Measurements from ENCODE around the gene DOP1A.

Gene DOP1A

DNA sequence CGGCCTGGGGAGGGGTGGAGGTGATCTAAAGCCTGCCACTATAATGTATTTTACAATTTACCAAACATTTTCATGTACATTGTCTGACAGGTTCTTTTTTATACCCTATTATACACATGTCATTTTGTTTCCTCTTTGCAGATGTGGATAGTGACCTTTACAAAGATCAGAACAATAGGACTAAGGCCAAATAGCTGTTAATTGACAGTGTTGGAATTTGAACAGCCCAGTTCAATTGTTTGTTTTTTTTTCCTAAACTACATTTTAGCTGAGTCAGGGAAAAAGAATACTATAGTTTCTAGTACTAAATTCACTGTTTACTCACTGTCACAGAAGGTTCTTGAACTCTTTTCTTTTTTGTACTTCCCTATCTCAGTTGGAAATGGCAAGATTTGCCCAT, 85.4 kb downstream of the DOP1A start:
- intact Hi-C loops (cut with DNase I; ENCODE audit: low total_unique reads), result no loop called here
- no peaks in the 10 kb centered on the region for H3K27me3 ChIP-seq
- H3K4me1 ChIP-seq, result no peaks in the 10 kb centered on the region
- peaks cover 46 to 85% (median 57%) of the 10 kb centered on the region in 3 donors for H3K36me3 ChIP-seq
- no peak overlapping the region for H3K27ac ChIP-seq
- H3K9me3 ChIP-seq, result no peaks in the 10 kb centered on the region
- no peak for DNase-seq
- H3K4me3 ChIP-seq, result no peak overlapping the region
- TF ChIP-seq, protein P1, sequence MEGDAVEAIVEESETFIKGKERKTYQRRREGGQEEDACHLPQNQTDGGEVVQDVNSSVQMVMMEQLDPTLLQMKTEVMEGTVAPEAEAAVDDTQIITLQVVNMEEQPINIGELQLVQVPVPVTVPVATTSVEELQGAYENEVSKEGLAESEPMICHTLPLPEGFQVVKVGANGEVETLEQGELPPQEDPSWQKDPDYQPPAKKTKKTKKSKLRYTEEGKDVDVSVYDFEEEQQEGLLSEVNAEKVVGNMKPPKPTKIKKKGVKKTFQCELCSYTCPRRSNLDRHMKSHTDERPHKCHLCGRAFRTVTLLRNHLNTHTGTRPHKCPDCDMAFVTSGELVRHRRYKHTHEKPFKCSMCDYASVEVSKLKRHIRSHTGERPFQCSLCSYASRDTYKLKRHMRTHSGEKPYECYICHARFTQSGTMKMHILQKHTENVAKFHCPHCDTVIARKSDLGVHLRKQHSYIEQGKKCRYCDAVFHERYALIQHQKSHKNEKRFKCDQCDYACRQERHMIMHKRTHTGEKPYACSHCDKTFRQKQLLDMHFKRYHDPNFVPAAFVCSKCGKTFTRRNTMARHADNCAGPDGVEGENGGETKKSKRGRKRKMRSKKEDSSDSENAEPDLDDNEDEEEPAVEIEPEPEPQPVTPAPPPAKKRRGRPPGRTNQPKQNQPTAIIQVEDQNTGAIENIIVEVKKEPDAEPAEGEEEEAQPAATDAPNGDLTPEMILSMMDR (IDR thresholded peaks at IDR 0.05), result no peak

DNA sequence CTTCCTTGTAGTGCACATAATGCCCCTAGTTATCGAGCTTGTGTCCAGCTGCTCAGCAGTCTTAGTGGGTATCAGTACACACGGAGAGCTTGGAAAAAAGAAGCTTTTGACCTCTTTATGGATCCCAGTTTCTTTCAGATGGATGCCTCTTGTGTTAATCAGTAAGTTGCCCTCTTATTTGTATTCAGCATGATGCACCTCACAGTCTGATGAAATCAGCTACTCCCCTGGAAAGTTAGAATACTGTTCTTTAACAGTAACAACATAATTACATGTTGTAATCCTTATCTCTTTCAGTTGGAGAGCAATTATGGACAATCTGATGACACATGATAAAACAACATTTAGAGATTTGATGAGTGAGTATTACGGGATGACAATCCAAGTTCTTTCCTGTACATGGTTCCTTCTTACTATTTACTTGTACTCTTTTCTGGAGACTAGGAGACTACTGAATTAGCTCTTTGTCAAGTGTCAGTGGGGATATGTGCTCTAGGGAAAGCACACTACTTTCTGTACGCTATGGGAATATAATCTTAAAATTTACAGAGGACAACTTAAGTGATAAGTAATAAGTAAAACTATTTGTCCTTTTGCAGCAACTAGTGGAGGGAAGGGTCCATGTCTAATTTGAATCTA, 86.5 kb downstream of the DOP1A start:
- no peaks in the 10 kb centered on the region for H3K27me3 ChIP-seq

DNA sequence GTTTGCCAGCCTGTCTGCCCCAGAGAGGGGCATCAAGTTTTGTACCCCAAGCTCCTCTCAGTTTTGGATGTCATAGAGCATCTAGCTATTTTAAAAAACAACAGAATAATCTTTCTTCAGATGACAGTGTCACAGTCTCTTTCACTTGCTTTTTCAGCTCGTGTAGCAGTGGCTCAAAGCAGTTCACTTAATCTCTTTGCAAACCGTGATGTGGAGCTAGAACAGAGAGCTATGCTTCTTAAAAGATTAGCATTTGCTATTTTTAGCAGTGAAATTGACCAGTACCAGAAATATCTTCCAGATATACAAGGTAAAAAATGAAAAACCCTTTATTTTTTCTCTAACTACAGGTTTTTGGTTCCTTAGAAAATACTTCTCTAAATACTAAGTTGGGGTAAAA, 88.3 kb downstream of the DOP1A start:
- Histone ChIP-seq H3K27me3 (no peaks in the 10 kb centered on the region), H3K36me3 (peaks cover 65 to 96% (median 67%) of the 10 kb centered on the region in 3 donors), H3K4me3 (no peak overlapping the region), H3K4me1 (no peaks in the 10 kb centered on the region), H3K27ac (no peak overlapping the region), H3K9me3 (no peaks in the 10 kb centered on the region)
- no peak for DNase-seq
- intact Hi-C loops (cut with DNase I; ENCODE audit: low total_unique reads), result no loop called here
- TF ChIP-seq, protein P1 (IDR thresholded peaks at IDR 0.05), result no peak

More for the DNA sequence above, 86.5 kb downstream of the DOP1A start:
- Histone ChIP-seq H3K27ac (no peak overlapping the region), H3K4me1 (no peaks in the 10 kb centered on the region), H3K36me3 (peaks cover 48 to 88% (median 59%) of the 10 kb centered on the region in 3 donors), H3K9me3 (no peaks in the 10 kb centered on the region), H3K4me3 (no peak overlapping the region)
- intact Hi-C loops (cut with DNase I; ENCODE audit: low total_unique reads), result no loop called here
- DNase-seq, result no peak
- TF ChIP-seq, protein P1 (IDR thresholded peaks at IDR 0.05), result no peak

DNA sequence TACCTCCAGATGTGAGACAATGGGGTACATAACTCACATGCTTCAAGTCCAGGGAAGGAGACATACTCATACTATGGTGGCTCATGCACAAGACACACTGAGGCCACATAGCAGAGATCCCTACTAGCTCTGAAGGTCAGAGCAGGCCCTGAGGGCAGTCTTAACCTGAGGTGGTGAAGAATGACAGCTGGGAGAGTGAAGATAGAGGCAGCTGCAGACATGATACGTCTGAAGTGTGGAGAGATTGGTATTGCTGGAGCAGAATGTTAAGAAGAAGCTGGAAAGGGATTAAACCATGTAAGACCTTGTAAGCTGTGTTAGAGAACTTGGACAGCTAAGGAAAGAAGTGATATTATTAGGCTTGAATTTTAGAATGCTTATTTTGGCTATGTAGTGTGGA, 92.7 kb downstream of the DOP1A start:
- TF ChIP-seq, protein P1 (IDR thresholded peaks at IDR 0.05), result no peak
- intact Hi-C loops (cut with DNase I; ENCODE audit: low total_unique reads), result no loop called here
- Histone ChIP-seq H3K9me3 (no peaks in the 10 kb centered on the region), H3K4me1 (no peaks in the 10 kb centered on the region), H3K36me3 (peaks cover 60 to 88% (median 62%) of the 10 kb centered on the region in 3 donors), H3K27ac (no peak overlapping the region), H3K27me3 (no peaks in the 10 kb centered on the region), H3K4me3 (no peak overlapping the region)
- DNase-seq, result no peak

DNA sequence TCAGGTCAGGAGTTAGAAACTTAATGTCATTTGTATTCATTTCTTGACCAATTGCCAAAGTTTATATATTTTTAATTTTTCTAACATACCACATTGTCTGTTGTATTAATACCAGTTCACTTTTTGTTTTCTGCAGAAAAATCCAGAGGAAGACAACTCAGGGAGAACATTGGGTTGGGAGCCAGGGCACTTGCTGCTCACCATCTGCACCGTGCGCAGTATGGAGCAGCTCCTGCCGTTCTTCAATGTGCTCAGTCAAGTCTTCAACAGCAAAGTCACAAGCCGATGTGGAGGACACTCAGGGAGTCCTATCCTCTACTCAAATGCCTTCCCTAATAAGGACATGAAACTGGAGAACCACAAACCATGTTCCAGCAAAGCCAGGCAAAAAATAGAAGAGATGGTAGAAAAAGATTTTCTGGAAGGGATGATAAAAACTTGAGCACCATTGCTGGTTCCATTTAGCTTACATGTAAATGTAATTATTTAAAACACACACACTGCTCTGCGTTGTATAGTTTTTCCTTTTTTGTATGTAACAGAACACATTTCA, 100.3 kb downstream of the DOP1A start:
- Histone ChIP-seq H3K4me1 (no peaks in the 10 kb centered on the region), H3K36me3 (peaks cover 82 to 99% (median 94%) of the 10 kb centered on the region in 3 donors), H3K27me3 (no peaks in the 10 kb centered on the region), H3K4me3 (no peak overlapping the region), H3K9me3 (no peaks in the 10 kb centered on the region), H3K27ac (no peak overlapping the region)
- TF ChIP-seq, protein P1 (IDR thresholded peaks at IDR 0.05), result no peak
- intact Hi-C loops (cut with DNase I; ENCODE audit: low total_unique reads), result no loop called here
- no peak for DNase-seq
